Natural killer cell treated with Interleukin-12 subunit alpha and Interleukin-12 subunit beta and Interleukin-15 and Interleukin-18, amount 100 ng/mL, for 72 hours (primary cell): ENCODE results near the gene AGAP1. TPM values are rescaled to one million over a fixed set of nuclear protein-coding genes. Genes with fewer than 3 reads are reported as not detected.

Experiments used
- ATAC-seq, 2 donors: fragments of 150-1000 bp; cut with Tn5 transposase in 1 of 2; sonication (Bioruptor Pico), chemical (Tn5 transposase) in 1 of 2; 2 replicates each; pipeline ENCODE4 v1.10.0; 2021
- DNase-seq: peaks from one replicate; pipeline ENCODE4 v3.0.0; 2022; ENCODE audit warnings: low spot score
- H3K27ac Mint-ChIP-seq, 2 donors: 1 replicate in 1 of 2; 2 replicates in 1 of 2; pipeline ENCODE4 v1.8.0; 2022; ENCODE audit warnings: mixed read lengths in 2 of 2, mild to moderate bottlenecking in 1 of 2, moderate library complexity in 1 of 2
- H3K27me3 Mint-ChIP-seq, 2 donors: 1 replicate in 1 of 2; 2 replicates in 1 of 2; pipeline ENCODE4 v1.8.0; 2022; ENCODE audit warnings: mixed read lengths in 2 of 2
- H3K36me3 Mint-ChIP-seq: one replicate; pipeline ENCODE4 v1.8.0; 2022; ENCODE audit warnings: mixed read lengths
- H3K4me1 Mint-ChIP-seq, 2 donors: 1 replicate in 1 of 2; 2 replicates in 1 of 2; pipeline ENCODE4 v1.8.0; 2022; ENCODE audit warnings: low read depth in 2 of 2, mixed read lengths in 2 of 2, mild to moderate bottlenecking in 1 of 2
- H3K4me3 Mint-ChIP-seq: one replicate; pipeline ENCODE4 v1.8.0; 2022; ENCODE audit warnings: mixed read lengths
- H3K9me3 Mint-ChIP-seq: 2 replicates; pipeline ENCODE4 v1.8.0; 2022; ENCODE audit warnings: mixed read lengths
- total RNA-seq, 2 donors: library from RNA; stranded (reverse); gene quantifications; one replicate each; pipeline ENCODE4 v1.2.3, GENCODE V29; 2022

The AGAP1 gene
- total RNA-seq, 2 donors from 2014 or later: 5.2 to 7.4 TPM

DNA sequence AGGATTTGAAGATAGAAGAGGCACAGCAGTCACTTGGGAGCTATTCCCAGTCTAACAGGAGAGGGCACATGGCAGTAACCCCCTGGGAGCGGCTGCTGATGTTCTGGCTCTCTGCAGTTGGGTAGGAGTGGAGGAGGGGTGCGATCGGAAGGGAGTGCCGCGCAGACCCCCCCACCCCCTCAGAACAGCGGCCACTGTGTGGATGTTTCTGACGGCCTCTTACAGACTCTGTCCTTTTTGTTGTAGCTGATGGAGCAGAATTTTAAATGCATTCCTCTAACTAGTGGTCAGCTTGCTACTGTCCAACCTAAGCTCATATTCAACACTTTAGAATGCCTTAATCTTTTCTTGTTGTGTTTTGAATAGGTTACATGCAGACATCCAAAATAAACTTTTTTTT, 127.9 kb downstream of the AGAP1 start:
- DNase-seq: no peak
- no peaks in the 10 kb centered on the region for H3K36me3 Mint-ChIP-seq
- H3K27me3 Mint-ChIP-seq: peaks cover 15 to 22% of the 10 kb centered on the region in 2 donors
- H3K4me3 Mint-ChIP-seq: no peak overlapping the region
- H3K27ac Mint-ChIP-seq: no peak overlapping the region
- ATAC-seq: no peak
- H3K4me1 Mint-ChIP-seq: no peaks in the 10 kb centered on the region
- H3K9me3 Mint-ChIP-seq: no peaks in the 10 kb centered on the region

DNA sequence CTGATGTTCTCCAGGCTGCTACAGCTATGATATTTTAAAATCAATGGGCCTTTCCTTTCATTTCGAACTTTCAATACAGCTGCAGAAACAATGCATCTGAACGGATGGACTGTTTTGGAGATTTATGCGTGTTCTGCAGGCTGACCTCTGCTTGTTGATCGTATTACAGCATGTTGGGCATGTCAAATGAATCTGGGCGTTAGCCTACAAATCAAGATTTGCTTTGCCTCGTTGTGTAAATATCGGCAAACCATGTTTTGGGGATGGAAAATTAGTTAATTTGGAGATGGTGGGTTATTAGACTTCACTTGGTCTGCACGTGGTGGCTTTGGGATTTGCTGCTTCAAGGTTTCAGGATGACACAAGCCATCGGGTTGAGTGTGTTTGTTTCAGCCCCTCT, 129.3 kb downstream of the AGAP1 start:
- no peak for DNase-seq
- no peak overlapping the region for H3K4me3 Mint-ChIP-seq
- H3K9me3 Mint-ChIP-seq: no peaks in the 10 kb centered on the region
- no peak for ATAC-seq
- no peaks in the 10 kb centered on the region for H3K36me3 Mint-ChIP-seq
- no peak overlapping the region for H3K27ac Mint-ChIP-seq
- no peaks in the 10 kb centered on the region for H3K4me1 Mint-ChIP-seq
- peaks cover 18 to 30% of the 10 kb centered on the region in 2 donors for H3K27me3 Mint-ChIP-seq

DNA sequence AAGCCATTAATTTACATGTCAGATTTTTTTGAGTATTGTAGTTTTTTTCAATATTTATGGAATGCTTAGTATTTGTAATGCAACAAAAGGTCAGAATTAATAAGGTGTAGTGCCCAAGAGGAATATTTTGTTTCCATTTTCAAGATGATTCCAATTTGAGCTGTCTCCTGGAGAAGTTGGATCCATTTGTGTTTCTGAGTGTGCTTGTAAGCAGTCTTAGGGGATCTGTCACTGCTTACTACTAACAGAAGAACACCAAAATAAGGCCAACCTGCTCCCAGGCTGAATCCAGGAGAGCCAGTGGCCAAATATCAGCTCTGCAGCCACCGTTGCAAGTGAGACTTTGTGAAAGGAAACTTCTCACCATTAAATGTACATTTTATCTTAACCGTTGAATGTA, 129.9 kb downstream of the AGAP1 start:
- H3K4me1 Mint-ChIP-seq: no peaks in the 10 kb centered on the region
- H3K27me3 Mint-ChIP-seq: peaks cover 18 to 32% of the 10 kb centered on the region in 2 donors
- H3K4me3 Mint-ChIP-seq: no peak overlapping the region
- no peaks in the 10 kb centered on the region for H3K36me3 Mint-ChIP-seq
- no peaks in the 10 kb centered on the region for H3K9me3 Mint-ChIP-seq
- DNase-seq: no peak
- ATAC-seq: no peak
- no peak overlapping the region for H3K27ac Mint-ChIP-seq

DNA sequence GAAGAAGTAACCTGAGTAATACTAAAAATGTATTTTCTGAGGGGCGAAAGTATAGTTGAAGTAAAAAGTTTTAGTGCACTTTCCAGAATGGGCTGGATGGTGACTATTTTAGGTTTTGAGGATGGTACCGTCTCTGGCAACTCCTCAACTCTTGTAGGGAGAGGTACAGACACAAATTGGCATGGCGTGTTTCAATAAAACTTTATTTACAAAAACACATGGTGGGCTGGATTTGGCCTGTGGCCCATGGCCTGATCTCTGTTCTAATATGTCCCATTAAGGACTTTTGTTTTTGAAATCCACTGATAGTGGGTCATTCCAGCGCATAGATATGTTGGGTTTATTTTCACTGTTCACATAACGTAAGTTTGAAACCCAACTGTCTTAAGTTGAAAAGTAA, 132.8 kb downstream of the AGAP1 start:
- Mint-ChIP-seq H3K4me1 (no peaks in the 10 kb centered on the region), H3K4me3 (no peak overlapping the region), H3K9me3 (no peaks in the 10 kb centered on the region), H3K27me3 (peaks cover 9 to 33% of the 10 kb centered on the region in 2 donors), H3K27ac (no peak overlapping the region), H3K36me3 (no peaks in the 10 kb centered on the region)
- no peak for ATAC-seq
- DNase-seq: no peak

DNA sequence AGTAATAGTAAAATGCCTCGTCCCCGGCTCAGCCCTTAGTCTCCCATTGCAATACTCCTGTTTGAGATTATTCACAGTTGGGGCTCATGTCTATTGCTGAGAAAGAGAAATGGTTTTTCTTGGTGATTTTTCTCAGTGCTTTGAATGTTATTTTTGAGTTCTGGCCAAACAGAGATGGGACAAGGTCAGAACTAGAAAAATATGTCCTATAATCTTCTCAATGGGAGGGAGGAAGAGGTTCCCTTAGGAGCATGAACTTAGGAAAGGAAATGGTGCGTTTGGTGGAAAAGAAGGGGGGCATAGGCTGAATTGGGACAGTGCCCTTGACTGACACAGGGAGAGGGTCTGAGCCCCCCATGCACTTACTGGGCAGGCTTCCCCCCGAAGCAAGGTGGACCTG, 133.8 kb downstream of the AGAP1 start:
- DNase-seq (no peak), ATAC-seq (no peak)
- H3K27me3 Mint-ChIP-seq: peaks cover 9 to 33% of the 10 kb centered on the region in 2 donors
- no peak overlapping the region for H3K4me3 Mint-ChIP-seq
- no peaks in the 10 kb centered on the region for H3K4me1 Mint-ChIP-seq
- H3K27ac Mint-ChIP-seq: no peak overlapping the region
- H3K9me3 Mint-ChIP-seq: no peaks in the 10 kb centered on the region
- H3K36me3 Mint-ChIP-seq: no peaks in the 10 kb centered on the region

DNA sequence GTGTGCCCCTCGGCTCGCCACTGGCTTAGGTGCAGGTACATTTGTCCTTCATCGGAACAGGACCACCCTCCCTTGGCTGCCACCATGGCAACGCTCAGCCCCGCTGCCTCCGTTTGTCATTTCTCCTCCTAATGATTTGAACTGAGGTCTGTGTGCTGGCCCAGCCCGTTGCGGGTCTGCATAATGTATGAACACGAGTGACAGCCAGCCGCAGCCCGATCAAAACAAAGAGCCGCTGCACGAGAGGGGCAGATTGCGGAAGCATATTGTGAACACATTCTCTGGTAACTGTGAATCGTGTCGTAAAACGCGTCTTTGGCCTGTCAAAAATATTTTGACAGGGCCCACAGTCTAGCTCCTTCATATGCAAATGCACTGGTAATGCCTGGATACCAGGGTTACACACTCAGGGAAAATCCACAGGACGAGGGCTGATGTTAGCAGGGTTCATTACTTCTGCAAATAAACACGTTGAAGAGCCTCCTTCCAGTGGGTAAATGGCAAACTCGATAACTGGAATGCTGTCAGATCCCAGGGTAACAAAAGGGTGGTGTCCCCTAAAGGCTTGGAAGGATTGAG, 137.0 kb downstream of the AGAP1 start:
- H3K4me3 Mint-ChIP-seq: no peak overlapping the region
- H3K27ac Mint-ChIP-seq: no peak overlapping the region
- no peaks in the 10 kb centered on the region for H3K36me3 Mint-ChIP-seq
- no peak for DNase-seq
- no peak for ATAC-seq
- H3K4me1 Mint-ChIP-seq: no peaks in the 10 kb centered on the region
- H3K27me3 Mint-ChIP-seq: peaks cover 5 to 24% of the 10 kb centered on the region in 2 donors
- H3K9me3 Mint-ChIP-seq: no peaks in the 10 kb centered on the region

DNA sequence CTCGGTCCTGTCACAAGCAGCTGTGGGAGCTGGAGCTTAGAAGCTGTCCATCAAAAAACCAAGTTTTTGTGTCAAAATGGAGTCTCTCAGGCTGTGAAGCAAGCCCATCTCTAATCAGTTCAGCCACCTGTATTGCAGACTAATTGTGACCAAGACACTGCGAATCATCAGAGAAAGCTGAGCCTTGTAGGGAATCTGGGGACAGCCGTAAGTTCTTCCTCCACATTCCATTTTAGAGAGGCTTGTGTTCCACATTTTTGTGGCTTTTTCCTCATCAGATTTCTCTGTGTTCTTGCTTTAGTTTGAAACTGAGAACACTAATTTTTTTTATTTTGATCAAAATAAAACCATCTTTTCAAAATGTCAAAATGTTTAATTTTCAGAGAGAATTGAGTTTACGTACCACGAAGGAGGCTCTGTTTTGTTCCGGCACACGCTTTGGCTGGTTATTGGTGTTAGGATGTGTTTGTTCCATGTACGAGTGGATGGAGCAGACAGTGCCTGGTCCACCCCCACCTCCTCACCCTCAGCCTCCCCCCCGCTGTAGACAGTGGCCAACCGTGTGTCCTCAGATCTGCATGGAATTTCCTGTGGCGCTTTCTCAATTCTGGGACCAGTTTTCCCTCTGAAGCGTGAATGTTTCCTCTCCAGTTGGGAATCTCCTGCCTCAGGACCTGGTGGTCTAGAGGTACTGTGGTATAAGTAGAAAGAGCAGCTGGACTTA, 140.8 kb downstream of the AGAP1 start:
- Mint-ChIP-seq H3K27me3 (peaks cover 12 to 15% of the 10 kb centered on the region in 2 donors), H3K36me3 (no peaks in the 10 kb centered on the region), H3K4me3 (no peak overlapping the region), H3K4me1 (no peaks in the 10 kb centered on the region), H3K27ac (no peak overlapping the region), H3K9me3 (no peaks in the 10 kb centered on the region)
- DNase-seq (no peak), ATAC-seq (no peak)

DNA sequence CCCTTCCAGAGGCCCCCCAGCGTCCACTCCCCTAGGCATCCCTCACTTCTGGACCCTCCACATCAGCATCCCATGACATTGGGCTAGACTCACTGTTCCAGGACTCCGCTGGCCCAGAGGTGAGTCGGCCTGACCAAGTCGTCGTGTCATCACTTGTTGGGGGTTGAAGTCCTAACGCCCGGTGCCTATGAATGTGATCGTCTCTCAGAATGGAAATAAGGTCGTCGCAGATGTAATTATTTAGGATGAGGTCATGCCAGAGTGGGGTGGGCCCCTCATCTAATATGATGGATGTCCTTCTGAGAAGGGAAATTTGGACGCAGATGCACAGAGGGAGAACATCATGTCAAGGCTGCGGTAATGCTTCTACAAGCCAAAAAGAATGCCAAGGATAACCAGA, 142.7 kb downstream of the AGAP1 start:
- H3K4me3 Mint-ChIP-seq: no peak overlapping the region
- H3K4me1 Mint-ChIP-seq: no peaks in the 10 kb centered on the region
- H3K27ac Mint-ChIP-seq: no peak overlapping the region
- peaks cover 12 to 15% of the 10 kb centered on the region in 2 donors for H3K27me3 Mint-ChIP-seq
- no peaks in the 10 kb centered on the region for H3K36me3 Mint-ChIP-seq
- no peaks in the 10 kb centered on the region for H3K9me3 Mint-ChIP-seq
- no peak for DNase-seq
- ATAC-seq: no peak

DNA sequence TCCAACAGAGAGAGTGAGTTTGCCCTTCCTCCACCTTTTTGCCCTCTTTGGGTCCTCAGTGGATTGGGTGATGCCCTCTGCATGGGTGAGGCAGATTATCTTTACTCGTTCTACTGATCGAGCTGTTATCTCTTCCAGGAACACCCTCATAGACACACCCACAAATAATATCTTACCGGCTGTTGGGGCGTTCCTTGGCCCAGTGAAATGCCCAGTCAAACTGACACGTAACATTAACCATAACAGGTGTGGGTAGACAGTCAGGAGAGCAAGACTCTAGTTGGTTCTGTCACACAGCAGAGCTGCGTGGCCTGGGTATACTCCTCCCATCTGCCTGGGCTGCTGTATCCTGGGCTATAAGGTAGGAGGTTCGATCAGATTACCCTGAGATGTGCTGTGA, 144.1 kb downstream of the AGAP1 start:
- H3K36me3 Mint-ChIP-seq: no peaks in the 10 kb centered on the region
- H3K27me3 Mint-ChIP-seq: peaks cover 17 to 26% of the 10 kb centered on the region in 2 donors
- H3K9me3 Mint-ChIP-seq: no peaks in the 10 kb centered on the region
- ATAC-seq (no peak), DNase-seq (no peak)
- no peak overlapping the region for H3K27ac Mint-ChIP-seq
- H3K4me3 Mint-ChIP-seq: no peak overlapping the region
- H3K4me1 Mint-ChIP-seq: no peaks in the 10 kb centered on the region

DNA sequence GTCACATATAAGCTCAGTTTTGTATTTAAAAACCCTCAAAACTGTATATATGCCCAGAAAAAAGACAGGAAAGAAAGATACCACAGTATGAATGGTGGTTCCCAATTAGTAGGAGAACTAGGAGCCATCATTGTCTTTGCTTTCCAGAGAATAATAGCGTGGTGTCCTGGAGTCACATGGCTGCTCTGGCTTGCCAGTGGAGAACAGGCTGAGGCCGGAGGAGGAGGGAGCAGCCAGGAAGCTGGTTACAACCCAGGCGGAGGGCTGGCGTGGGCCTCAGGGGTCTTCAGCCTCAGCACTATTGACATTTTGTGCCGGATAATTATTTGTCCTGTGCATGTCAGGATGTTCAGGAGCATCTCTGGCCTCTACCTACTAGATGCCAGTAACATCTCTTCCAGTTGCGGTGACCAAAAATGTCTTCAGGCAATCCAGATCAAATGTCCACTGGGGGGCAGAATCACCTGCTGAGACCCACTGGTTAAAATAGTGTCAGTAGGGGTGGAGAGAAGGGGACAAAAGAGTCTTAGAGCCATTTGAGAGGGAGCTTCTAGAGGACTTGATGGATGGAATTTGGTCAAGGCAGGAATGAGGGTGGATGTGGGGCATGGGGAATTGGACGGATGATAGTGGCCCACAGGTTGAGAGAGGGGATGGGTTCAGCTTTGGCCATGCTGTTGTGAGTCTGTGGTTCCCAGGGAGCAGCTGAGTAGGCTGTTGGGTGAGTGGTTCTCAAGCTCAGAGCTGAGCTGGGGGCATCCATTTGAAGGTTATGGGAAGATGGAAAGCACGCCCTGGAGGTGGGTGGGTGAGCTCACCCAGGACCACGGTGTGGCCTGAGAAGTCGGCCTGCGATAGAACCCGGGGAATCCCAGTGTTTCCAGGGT, 144.9 kb downstream of the AGAP1 start:
- H3K4me1 Mint-ChIP-seq: no peaks in the 10 kb centered on the region
- H3K27me3 Mint-ChIP-seq: peaks cover 15 to 27% of the 10 kb centered on the region in 2 donors
- no peak overlapping the region for H3K4me3 Mint-ChIP-seq
- no peaks in the 10 kb centered on the region for H3K9me3 Mint-ChIP-seq
- H3K36me3 Mint-ChIP-seq: no peaks in the 10 kb centered on the region
- H3K27ac Mint-ChIP-seq: no peak overlapping the region
- no peak for ATAC-seq
- DNase-seq: no peak

DNA sequence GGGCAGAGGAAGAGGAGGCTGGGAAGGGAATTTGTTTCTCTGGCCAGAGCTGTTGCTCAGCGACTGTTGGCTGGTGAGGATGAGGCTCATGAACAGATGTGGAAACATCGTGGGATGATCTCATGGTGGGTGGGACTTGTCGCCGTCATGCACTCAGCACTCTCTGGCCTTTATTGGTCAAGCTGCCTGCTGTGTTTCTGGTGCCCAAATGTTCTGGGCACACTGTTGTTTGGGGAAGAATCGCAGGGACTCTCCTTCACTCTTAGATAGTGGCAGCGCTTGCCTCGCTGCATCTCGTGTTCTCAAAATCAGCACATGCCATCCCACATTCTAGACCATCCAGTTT, 145.6 kb downstream of the AGAP1 start:
- DNase-seq (no peak), ATAC-seq (no peak)
- H3K9me3 Mint-ChIP-seq: no peaks in the 10 kb centered on the region
- H3K36me3 Mint-ChIP-seq: no peaks in the 10 kb centered on the region
- H3K4me3 Mint-ChIP-seq: no peak overlapping the region
- H3K4me1 Mint-ChIP-seq: no peaks in the 10 kb centered on the region
- peaks cover 15 to 27% of the 10 kb centered on the region in 2 donors for H3K27me3 Mint-ChIP-seq
- no peak overlapping the region for H3K27ac Mint-ChIP-seq

DNA sequence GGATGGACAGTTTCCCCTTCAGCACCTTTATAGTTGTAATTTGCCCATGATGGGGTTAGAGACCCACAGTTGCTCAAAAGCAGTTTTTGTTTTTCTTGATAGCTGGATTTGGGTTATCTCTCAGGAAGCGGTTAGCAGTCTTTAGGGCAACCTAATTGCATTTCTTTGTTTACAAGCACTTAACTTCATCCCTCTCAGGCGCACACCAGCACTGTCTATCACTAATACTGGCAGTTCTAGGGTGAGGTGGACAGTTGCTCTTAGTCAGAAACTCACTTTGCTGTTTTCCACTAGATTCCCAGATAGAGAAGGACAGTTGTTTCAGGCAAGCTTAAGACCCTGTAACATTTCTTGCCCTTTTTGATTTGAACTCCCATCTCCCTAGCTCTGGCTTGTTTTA, 146.0 kb downstream of the AGAP1 start:
- DNase-seq (no peak), ATAC-seq (no peak)
- H3K27me3 Mint-ChIP-seq: peaks cover 15 to 27% of the 10 kb centered on the region in 2 donors
- no peak overlapping the region for H3K4me3 Mint-ChIP-seq
- H3K9me3 Mint-ChIP-seq: no peaks in the 10 kb centered on the region
- H3K36me3 Mint-ChIP-seq: no peaks in the 10 kb centered on the region
- H3K4me1 Mint-ChIP-seq: no peaks in the 10 kb centered on the region
- no peak overlapping the region for H3K27ac Mint-ChIP-seq

DNA sequence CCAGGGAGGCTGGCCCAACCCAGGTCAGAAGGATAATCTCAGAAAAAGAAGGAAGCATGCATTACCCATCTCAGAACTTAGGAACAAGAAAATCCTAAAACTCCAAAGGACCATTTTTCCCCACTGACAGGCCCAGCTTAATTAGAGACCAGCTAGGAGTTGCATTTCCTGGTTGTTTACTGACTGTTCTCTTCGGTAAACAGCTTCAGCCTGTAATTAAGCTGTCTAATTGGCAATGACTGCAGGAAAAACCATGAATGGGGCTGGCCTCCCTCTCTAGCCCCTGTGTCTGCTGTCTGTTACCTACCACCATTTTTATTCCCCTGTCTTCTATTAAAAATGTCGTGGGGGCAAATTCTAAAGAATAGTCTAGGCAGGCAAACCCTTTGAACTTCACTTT, 146.5 kb downstream of the AGAP1 start:
- no peaks in the 10 kb centered on the region for H3K4me1 Mint-ChIP-seq
- no peaks in the 10 kb centered on the region for H3K36me3 Mint-ChIP-seq
- ATAC-seq (no peak), DNase-seq (no peak)
- H3K9me3 Mint-ChIP-seq: no peaks in the 10 kb centered on the region
- no peak overlapping the region for H3K4me3 Mint-ChIP-seq
- H3K27me3 Mint-ChIP-seq: peaks cover 17 to 23% of the 10 kb centered on the region in 2 donors
- no peak overlapping the region for H3K27ac Mint-ChIP-seq
